ENCODE results near the gene PCDHGA5.
A peak's percentile ranks its signal among the peaks of the same experiment; 100 is the strongest.
"Not testable (repeated sequence)": the region's sequence is repeated elsewhere in the genome, so short reads cannot be mapped to it uniquely, and the experiment has no call there.

PCDHGA5 gene

GRCh38 chr5:141363952-141364660 lies at the start of gene PCDHGA5:
Gene PCDHGA5 (plus strand): TSS chr5:141364162. CDS start chr5:141364331, 169 bp downstream.
- DNase-seq, result no peak

GRCh38 chr5:141316963-141317362 lies 47.0 kb upstream of the PCDHGA5 start:
- not testable (repeated sequence) for DNase-seq

GRCh38 chr5:141319202-141319601 lies 44.8 kb upstream of the PCDHGA5 start:
- no peak for DNase-seq

GRCh38 chr5:141319699-141320098 lies 44.3 kb upstream of the PCDHGA5 start:
- DNase-seq, result no peak

- peak; percentile 87 for DNase-seq
These were observed 43.5 kb upstream of the PCDHGA5 start, which contains the start of gene TAF7 for GRCh38 chr5:141320225-141321169. Gene TAF7 (minus strand): TSS chr5:141320784. CDS start chr5:141320044, 740 bp downstream.

GRCh38 chr5:141322261-141322660 lies 41.7 kb upstream of the PCDHGA5 start:
- DNase-seq, result no peak

- DNase-seq, result no peak
These were observed 37.7 kb upstream of the PCDHGA5 start for GRCh38 chr5:141326088-141326854.

- no peak for DNase-seq
These were observed 35.7 kb upstream of the PCDHGA5 start for GRCh38 chr5:141328231-141328630.

GRCh38 chr5:141330299-141331080 lies 33.5 kb upstream of the PCDHGA5 start, which contains the start of gene PCDHGA1:
Gene PCDHGA1 (plus strand): TSS chr5:141330514.
- no peak for DNase-seq

- not testable (repeated sequence) for DNase-seq
These were observed 31.4 kb upstream of the PCDHGA5 start for GRCh38 chr5:141332571-141332970.

GRCh38 chr5:141338538-141339306 lies 25.2 kb upstream of the PCDHGA5 start, which contains the start of gene PCDHGA2:
Gene PCDHGA2 (plus strand): TSS chr5:141338760.
- no peak for DNase-seq

- not testable (repeated sequence) for DNase-seq
These were observed 23.1 kb upstream of the PCDHGA5 start for GRCh38 chr5:141340781-141341354.

- DNase-seq, result no peak
These were observed 21.2 kb upstream of the PCDHGA5 start for GRCh38 chr5:141342773-141343172.

GRCh38 chr5:141343242-141343952 lies 20.6 kb upstream of the PCDHGA5 start, which contains the start of gene PCDHGA3:
Gene PCDHGA3 (plus strand): TSS chr5:141343829. CDS start chr5:141344034, 205 bp downstream.
- DNase-seq, result no peak

GRCh38 chr5:141343953-141344463 lies 20.0 kb upstream of the PCDHGA5 start:
- no peak for DNase-seq

- no peak for DNase-seq
These were observed 18.6 kb upstream of the PCDHGA5 start for GRCh38 chr5:141345327-141345726.

- DNase-seq, result not testable (repeated sequence)
These were observed 17.9 kb upstream of the PCDHGA5 start for GRCh38 chr5:141346017-141346416.

- DNase-seq, result peak; percentile 1
These were observed 13.9 kb upstream of the PCDHGA5 start, which contains the start of gene PCDHGB1 for GRCh38 chr5:141349917-141350619. Gene PCDHGB1 (plus strand): TSS chr5:141350099. CDS start chr5:141350261, 162 bp downstream.

GRCh38 chr5:141351591-141351990 lies 12.4 kb upstream of the PCDHGA5 start:
- no peak for DNase-seq

All from GDM1 (cell line).